Measurements from ENCODE around the gene DHX29. TPM values are rescaled to one million over a fixed set of nuclear protein-coding genes. Genes with fewer than 3 reads are reported as not detected.

Gene DHX29
- total and polyA plus RNA-seq, 3 donors from 2014 or later = 8.8 to 26.8 (median 19.0) TPM

DNA sequence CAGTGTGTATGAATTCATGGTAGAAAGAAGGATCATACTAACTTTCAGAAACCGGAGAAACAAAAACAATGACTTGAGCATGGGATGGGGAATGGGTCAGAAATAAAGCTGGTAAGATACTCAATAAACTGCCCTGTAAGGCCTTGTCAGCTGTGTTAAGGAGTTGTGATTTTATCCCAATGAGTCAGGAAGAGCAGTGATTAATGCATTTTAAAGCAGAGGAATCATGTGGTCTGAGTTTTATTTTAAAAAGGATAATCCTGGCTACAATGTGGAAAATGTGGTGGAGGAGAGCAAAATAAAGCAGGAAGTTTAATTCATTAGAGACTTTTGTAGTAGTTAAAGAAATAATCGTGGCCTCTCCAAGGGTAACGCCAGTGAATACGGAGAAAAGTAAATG lies 28.7 kb downstream of the DHX29 start:
- 93% methylated on average over 4 of the region's 4 CpGs for WGBS, 2 donors

DNA sequence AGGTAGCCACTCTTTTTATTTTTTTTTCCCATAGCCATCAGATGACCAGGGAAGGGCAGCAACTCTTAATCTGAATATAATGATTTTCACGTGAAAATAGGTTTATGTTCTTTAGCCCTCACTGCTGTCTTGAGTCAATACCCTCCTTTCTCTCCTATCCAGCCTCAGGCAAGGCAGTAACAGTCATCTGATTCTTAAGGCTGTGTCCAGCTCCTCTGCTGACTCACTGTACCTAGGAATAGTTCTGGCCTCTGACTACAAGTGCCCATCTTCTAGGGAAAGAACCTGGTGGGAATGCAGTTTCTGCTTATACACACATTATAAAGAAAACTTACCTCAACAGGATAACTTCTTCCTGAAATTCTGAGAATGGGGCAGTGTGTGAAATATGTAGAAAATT lies 30.7 kb downstream of the DHX29 start:
- H3K36me3 ChIP-seq (ENCODE audit: low read depth, missing control alignments) = no peaks in the 10 kb centered on the region
- TF ChIP-seq, protein P1, sequence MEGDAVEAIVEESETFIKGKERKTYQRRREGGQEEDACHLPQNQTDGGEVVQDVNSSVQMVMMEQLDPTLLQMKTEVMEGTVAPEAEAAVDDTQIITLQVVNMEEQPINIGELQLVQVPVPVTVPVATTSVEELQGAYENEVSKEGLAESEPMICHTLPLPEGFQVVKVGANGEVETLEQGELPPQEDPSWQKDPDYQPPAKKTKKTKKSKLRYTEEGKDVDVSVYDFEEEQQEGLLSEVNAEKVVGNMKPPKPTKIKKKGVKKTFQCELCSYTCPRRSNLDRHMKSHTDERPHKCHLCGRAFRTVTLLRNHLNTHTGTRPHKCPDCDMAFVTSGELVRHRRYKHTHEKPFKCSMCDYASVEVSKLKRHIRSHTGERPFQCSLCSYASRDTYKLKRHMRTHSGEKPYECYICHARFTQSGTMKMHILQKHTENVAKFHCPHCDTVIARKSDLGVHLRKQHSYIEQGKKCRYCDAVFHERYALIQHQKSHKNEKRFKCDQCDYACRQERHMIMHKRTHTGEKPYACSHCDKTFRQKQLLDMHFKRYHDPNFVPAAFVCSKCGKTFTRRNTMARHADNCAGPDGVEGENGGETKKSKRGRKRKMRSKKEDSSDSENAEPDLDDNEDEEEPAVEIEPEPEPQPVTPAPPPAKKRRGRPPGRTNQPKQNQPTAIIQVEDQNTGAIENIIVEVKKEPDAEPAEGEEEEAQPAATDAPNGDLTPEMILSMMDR (IDR thresholded peaks at IDR 0.05) = no peak
- no peak for TF ChIP-seq POLR2A (IDR thresholded peaks at IDR 0.05)
- WGBS, 2 donors = 83 to 95% methylated on average over 1 of the region's 1 CpG

More for the DNA sequence above, 28.7 kb downstream of the DHX29 start:
- intact Hi-C loops (cut with DNase I; ENCODE audit: low total_unique reads) = no loop called here
- Histone ChIP-seq H3K9me3 (no peaks in the 10 kb centered on the region), H3K27ac (no peak overlapping the region), H3K4me1 (no peaks in the 10 kb centered on the region), H3K4me3 (no peak overlapping the region), H3K36me3 (ENCODE audit: low read depth, missing control alignments) (no peaks in the 10 kb centered on the region), H3K27me3 (no peaks in the 10 kb centered on the region)
- TF ChIP-seq, protein P1 (IDR thresholded peaks at IDR 0.05) = no peak
- no peak for TF ChIP-seq POLR2A (IDR thresholded peaks at IDR 0.05)
- DNase-seq = no peak

DNA sequence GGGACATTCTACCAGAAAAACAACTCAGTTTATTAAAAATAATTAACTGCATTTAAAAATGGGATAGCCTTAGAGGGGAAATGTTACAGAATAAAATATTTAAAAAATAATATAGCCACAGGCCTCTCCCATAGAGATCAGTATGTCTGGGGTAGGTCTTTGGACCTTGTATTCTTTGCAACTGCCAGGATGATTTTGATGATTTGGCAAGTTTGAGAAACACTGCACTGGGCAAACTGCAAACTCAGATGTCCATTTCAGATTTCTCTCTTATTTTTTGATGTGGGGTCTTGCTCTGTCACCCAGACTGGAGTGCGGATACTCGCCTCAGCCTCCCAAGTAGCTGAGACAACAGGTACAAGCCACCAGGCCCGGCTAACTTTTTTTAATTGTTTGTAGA lies 49.2 kb downstream of the DHX29 start:
- TF ChIP-seq, protein P1 (IDR thresholded peaks at IDR 0.05) = no peak
- no peak for TF ChIP-seq POLR2A (IDR thresholded peaks at IDR 0.05)
- H3K4me1 ChIP-seq = no peaks in the 10 kb centered on the region
- no peak overlapping the region for H3K4me3 ChIP-seq
- H3K9me3 ChIP-seq = no peaks in the 10 kb centered on the region
- no peak for DNase-seq
- no peak overlapping the region for H3K27ac ChIP-seq
- intact Hi-C loops (cut with DNase I; ENCODE audit: low total_unique reads) = no loop called here
- H3K36me3 ChIP-seq (ENCODE audit: low read depth, missing control alignments) = no peaks in the 10 kb centered on the region
- WGBS, 2 donors = 84 to 86% methylated on average over 3 of the region's 3 CpGs
- no peaks in the 10 kb centered on the region for H3K27me3 ChIP-seq

More for the DNA sequence above, 30.7 kb downstream of the DHX29 start:
- no peaks in the 10 kb centered on the region for H3K9me3 ChIP-seq
- no peak overlapping the region for H3K4me3 ChIP-seq
- intact Hi-C loops (cut with DNase I; ENCODE audit: low total_unique reads) = no loop called here
- no peak for DNase-seq
- no peaks in the 10 kb centered on the region for H3K27me3 ChIP-seq
- H3K27ac ChIP-seq = no peak overlapping the region
- H3K4me1 ChIP-seq = no peaks in the 10 kb centered on the region

DNA sequence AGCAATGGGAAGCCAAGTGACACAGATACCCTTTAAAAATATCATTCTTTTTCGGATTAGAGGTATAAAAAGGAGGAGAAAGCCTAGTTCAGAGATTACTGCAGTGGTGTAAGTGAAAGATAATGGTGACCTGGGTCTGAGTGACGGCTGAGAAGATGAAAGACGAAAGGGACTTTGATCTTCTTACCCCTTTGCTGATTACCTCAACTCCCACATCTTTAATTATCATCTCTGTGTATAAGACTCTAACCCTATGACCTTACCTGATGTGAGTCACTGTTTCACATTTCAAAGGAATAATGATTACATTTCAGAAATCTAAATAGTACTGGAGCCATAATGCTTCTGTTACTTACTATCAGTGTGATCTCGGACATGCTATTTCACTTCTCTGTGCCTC lies 52.7 kb downstream of the DHX29 start:
- Histone ChIP-seq H3K27ac (no peak overlapping the region), H3K9me3 (no peaks in the 10 kb centered on the region), H3K27me3 (no peaks in the 10 kb centered on the region), H3K4me3 (no peak overlapping the region), H3K4me1 (no peaks in the 10 kb centered on the region), H3K36me3 (ENCODE audit: low read depth, missing control alignments) (no peaks in the 10 kb centered on the region)
- intact Hi-C loops (cut with DNase I; ENCODE audit: low total_unique reads) = no loop called here
- TF ChIP-seq, protein P1 (IDR thresholded peaks at IDR 0.05) = no peak
- no peak for TF ChIP-seq POLR2A (IDR thresholded peaks at IDR 0.05)
- WGBS, 2 donors = 87 to 90% methylated on average over 4 of the region's 4 CpGs
- no peak for DNase-seq

DNA sequence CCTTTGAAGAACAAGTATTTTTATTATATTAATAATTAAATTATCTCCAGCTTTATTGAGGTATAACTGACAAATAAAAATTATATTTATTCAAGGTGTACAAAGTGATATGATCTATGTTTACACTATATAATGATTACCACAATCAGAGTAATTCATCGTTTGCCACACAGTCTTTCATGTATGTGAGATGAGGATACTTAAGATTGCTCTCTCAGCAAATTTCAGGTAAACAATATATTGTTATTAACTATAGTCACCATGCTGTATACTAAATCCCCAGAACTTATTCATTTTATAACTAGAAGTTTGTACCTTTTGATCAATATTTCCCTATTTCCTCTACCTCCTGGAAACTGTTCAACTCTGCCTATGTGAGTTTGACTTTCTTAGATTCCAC lies 57.4 kb downstream of the DHX29 start:
- no peaks in the 10 kb centered on the region for H3K4me1 ChIP-seq
- DNase-seq = no peak
- TF ChIP-seq, protein P1 (IDR thresholded peaks at IDR 0.05) = no peak
- TF ChIP-seq POLR2A (IDR thresholded peaks at IDR 0.05) = no peak
- no peaks in the 10 kb centered on the region for H3K36me3 ChIP-seq (ENCODE audit: low read depth, missing control alignments)
- 82 to 88% methylated on average over 1 of the region's 1 CpG for WGBS, 2 donors
- H3K27ac ChIP-seq = no peak overlapping the region
- intact Hi-C loops (cut with DNase I; ENCODE audit: low total_unique reads) = no loop called here
- no peaks in the 10 kb centered on the region for H3K9me3 ChIP-seq
- H3K4me3 ChIP-seq = no peak overlapping the region
- H3K27me3 ChIP-seq = no peaks in the 10 kb centered on the region

All from testis (tissue), 3 donors.